GM18526 (cell line): ENCODE results near the gene B3GALT4.

Source experiments
- POLR2A ChIP-seq: IDR thresholded peaks from 3 replicates; pipeline ENCODE4 v1.6.1; 2011; ENCODE audit not compliant: insufficient read length; ENCODE audit errors: extremely low read depth

The B3GALT4 gene

GRCh38 chr6:33316603-33317418, 39.9 kb downstream of the B3GALT4 start:
- TF ChIP-seq POLR2A, result no peak

GRCh38 chr6:33317419-33317668, 40.4 kb downstream of the B3GALT4 start:
- no peak for TF ChIP-seq POLR2A

- peak; percentile 39 for TF ChIP-seq POLR2A
Measured at GRCh38 chr6:33317669-33318425, 40.9 kb downstream of the B3GALT4 start, which contains the start of gene ZBTB22. ZBTB22 (minus strand) TSS chr6:33317744; CDS start chr6:33316916, 828 bp downstream.

- TF ChIP-seq POLR2A, result no peak
Measured at GRCh38 chr6:33318426-33319073, 41.6 kb downstream of the B3GALT4 start.

- no peak for TF ChIP-seq POLR2A
Measured at GRCh38 chr6:33319939-33320314, 43.0 kb downstream of the B3GALT4 start.

- no peak for TF ChIP-seq POLR2A
Measured at GRCh38 chr6:33320315-33321181, 43.6 kb downstream of the B3GALT4 start.

- no peak for TF ChIP-seq POLR2A
Measured at GRCh38 chr6:33321227-33321626, 44.3 kb downstream of the B3GALT4 start.

GRCh38 chr6:33323623-33323948, 46.7 kb downstream of the B3GALT4 start:
- no peak for TF ChIP-seq POLR2A

GRCh38 chr6:33324125-33324524, 47.2 kb downstream of the B3GALT4 start:
- TF ChIP-seq POLR2A, result no peak
